Esophagus squamous epithelium (tissue), 5 donors: ENCODE results near the gene TIE1. TPM values are rescaled to one million over a fixed set of nuclear protein-coding genes. Genes with fewer than 3 reads are reported as not detected.

Source experiments
- DNase-seq: peaks from one replicate; lab custom pipeline; 2025; lab: John Stamatoyannopoulos, UW
- H3K27ac ChIP-seq, 4 donors: fragments of 200-600 bp; sonication (generic); one replicate each; pipeline ENCODE4 v1.5.1; 2016 to 2019; ENCODE audit warnings: mild to moderate bottlenecking in 1 of 4
- H3K27me3 ChIP-seq, 4 donors: fragments of 200-600 bp; sonication (generic); 1 replicate in 3 of 4; 2 replicates in 1 of 4; pipeline versions ENCODE4 v1.5.1 to v1.6.0; 2017 to 2021; ENCODE audit warnings: antibody characterized with exemption in 1 of 4
- H3K36me3 ChIP-seq, 3 donors: fragments of 200-600 bp; sonication (generic); one replicate each; pipeline ENCODE4 v1.5.1; 2016 to 2019
- H3K4me1 ChIP-seq, 3 donors: fragments of 200-600 bp; sonication (generic); one replicate each; pipeline ENCODE4 v1.5.1; 2017 to 2019
- H3K4me3 ChIP-seq, 4 donors: fragments of 200-600 bp; sonication (generic); 1 replicate in 3 of 4; 2 replicates in 1 of 4; pipeline ENCODE4 v1.5.1; 2016 to 2019; ENCODE audit warnings: mild to moderate bottlenecking in 2 of 4, moderate library complexity in 1 of 4
- H3K9me3 ChIP-seq, 3 donors: fragments of 200-600 bp; sonication (generic); one replicate each; pipeline ENCODE4 v1.5.1; 2016 to 2019
- POLR2A ChIP-seq, 4 donors: fragments of 450-650 bp; IDR thresholded peaks; one replicate each; pipeline ENCODE4 v1.6.1; 2017; ENCODE audit warnings: antibody characterized with exemption in 4 of 4, mild to moderate bottlenecking in 4 of 4, moderate library complexity in 3 of 4
- WGBS, 2 donors: methylation state at CpG; one replicate each; pipeline ENCODE4 v1.1.5; 2018; 5-methylcytosine and 5-hydroxymethylcytosine counted together
- intact Hi-C: fragments of 100-400 bp; cut with DNase I; formaldehyde crosslinking; loops from one replicate; pipeline ENCODE4 v1.15.0; 2022
- total RNA-seq, 4 donors: library from RNA; depleted of rRNA; stranded (reverse); fragments of >200 nt; gene quantifications; one replicate each; pipeline ENCODE4 v1.1.0, GENCODE V29; 2016
- TF ChIP-seq, protein P1 (sequence below), 6 experiments: fragments of 450-650 bp in 4 of 6; fragments of 200-600 bp in 2 of 6; sonication (generic) in 2 of 6; IDR thresholded peaks; one replicate each; pipeline ENCODE4 v1.5.1; 2016 to 2019; ENCODE audit warnings: antibody characterized with exemption in 6 of 6, mild to moderate bottlenecking in 4 of 6, moderate library complexity in 4 of 6
- donor health status: DM: yes; HTN: yes; CAD: no.

The TIE1 gene
- 10 to 100 TPM in 1 of 4 donors, 1 to 10 TPM in 3; 3.1 to 16.6 (median 5.9) TPM for total RNA-seq

DNA sequence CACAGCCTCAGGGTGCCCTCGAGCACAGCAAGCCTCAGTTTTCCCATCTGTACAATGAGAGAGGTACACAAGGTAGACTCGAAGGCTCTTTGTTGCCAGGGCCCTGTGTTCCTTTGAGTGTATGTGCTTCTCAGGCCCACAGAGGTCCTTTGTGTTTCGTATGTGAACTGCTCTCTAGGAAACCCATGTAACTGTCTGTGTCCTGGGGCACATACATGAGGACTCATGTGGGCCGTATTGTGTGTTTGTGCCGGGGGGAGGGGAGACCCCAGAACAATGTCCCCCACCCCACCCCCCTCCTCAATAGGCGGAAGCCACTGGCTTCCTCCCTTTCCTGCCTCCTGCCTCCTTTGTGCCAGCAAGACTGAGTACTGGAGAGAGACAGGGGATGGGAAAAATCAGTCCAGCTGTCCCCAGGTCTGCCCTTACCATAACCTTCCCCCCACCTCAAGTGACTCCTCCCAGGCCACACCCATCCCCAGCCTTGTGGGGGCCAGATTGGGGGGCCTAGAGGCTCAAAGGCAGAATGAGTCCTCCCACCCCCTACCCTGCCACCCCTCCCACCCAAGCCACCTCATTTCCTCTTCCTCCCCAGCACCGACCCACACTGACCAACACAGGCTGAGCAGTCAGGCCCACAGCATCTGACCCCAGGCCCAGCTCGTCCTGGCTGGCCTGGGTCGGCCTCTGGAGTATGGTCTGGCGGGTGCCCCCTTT lies at the start of gene TIE1:
TSS of gene TIE1 (plus strand) at position 605 of the 717 bp plus-strand sequence. CDS start at position 695, 90 bp downstream.
- 57 to 82% methylated on average over 5 to 6 of the region's 10 CpGs for WGBS, 2 donors
- Histone ChIP-seq H3K9me3 (no peaks in the 10 kb centered on the region), H3K27me3 (no peaks in the 10 kb centered on the region), H3K4me3 (peak within 1 kb of the TSS in 3 of 4 donors; percentile 28 to 49 (median 31)), H3K36me3 (no peaks in the 10 kb centered on the region), H3K4me1 (peaks cover 2 to 43% (median 4%) of the 10 kb centered on the region in 3 donors), H3K27ac (peak within 1 kb of the TSS; percentile 10 to 78 (median 70))
- peak in 1 of 4 donors; percentile 31 for TF ChIP-seq POLR2A (IDR thresholded peaks at IDR 0.05)
- TF ChIP-seq, protein P1, sequence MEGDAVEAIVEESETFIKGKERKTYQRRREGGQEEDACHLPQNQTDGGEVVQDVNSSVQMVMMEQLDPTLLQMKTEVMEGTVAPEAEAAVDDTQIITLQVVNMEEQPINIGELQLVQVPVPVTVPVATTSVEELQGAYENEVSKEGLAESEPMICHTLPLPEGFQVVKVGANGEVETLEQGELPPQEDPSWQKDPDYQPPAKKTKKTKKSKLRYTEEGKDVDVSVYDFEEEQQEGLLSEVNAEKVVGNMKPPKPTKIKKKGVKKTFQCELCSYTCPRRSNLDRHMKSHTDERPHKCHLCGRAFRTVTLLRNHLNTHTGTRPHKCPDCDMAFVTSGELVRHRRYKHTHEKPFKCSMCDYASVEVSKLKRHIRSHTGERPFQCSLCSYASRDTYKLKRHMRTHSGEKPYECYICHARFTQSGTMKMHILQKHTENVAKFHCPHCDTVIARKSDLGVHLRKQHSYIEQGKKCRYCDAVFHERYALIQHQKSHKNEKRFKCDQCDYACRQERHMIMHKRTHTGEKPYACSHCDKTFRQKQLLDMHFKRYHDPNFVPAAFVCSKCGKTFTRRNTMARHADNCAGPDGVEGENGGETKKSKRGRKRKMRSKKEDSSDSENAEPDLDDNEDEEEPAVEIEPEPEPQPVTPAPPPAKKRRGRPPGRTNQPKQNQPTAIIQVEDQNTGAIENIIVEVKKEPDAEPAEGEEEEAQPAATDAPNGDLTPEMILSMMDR (IDR thresholded peaks at IDR 0.05) = no peak
- intact Hi-C loops = no loop called here
- DNase-seq = no peak

DNA sequence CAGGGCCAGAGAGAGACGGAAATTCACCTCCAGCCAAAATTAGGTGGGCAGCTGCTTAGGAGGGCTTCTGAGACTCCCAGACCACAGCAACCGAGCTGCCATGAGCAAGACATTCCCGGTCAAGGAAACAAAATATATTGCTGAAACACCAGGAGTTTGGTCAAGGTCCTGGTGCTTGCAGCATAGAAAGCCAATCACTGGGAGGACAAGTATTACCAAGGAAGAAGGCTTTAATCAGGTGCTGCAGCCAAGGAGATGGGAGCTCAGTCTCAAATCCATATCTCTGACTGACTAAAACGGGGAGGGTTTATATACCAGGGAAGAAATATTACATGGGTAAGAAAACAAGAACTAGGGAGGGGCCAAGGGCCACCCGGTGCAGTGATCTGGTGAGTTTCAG lies 49.8 kb upstream of the TIE1 start:
- Histone ChIP-seq H3K4me3 (no peak overlapping the region), H3K9me3 (no peaks in the 10 kb centered on the region), H3K36me3 (no peaks in the 10 kb centered on the region), H3K27me3 (no peaks in the 10 kb centered on the region), H3K4me1 (peaks cover 0 to 5% (median 0%) of the 10 kb centered on the region in 3 donors), H3K27ac (no peak overlapping the region)
- no peak for TF ChIP-seq POLR2A (IDR thresholded peaks at IDR 0.05)
- TF ChIP-seq, protein P1 (IDR thresholded peaks at IDR 0.05) = no peak
- DNase-seq = no peak
- intact Hi-C loops = no loop called here
- WGBS, 2 donors = 76 to 92% methylated on average over 5 of the region's 5 CpGs

DNA sequence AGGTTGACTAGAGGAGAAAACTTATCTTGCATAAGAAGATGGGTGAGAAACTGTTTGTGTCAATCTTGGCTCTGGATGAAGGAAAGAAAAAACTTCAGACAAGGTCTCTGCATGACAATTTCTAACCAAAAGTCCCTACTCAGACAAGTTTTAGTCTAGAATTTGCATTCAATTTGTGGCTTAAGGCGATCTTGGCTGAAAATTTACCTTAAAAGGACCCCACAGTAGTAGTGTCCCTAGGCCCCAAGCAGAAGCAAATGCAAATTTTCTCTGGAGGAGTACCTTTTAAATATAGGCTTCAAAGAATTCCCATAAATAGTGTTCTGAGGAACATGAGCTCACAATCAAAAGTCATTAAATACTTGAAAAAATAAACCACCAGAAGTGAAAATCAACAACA lies 48.6 kb upstream of the TIE1 start:
- H3K4me3 ChIP-seq = no peak overlapping the region
- DNase-seq = no peak
- H3K27ac ChIP-seq = no peak overlapping the region
- H3K4me1 ChIP-seq = peaks cover 0 to 17% (median 4%) of the 10 kb centered on the region in 3 donors
- TF ChIP-seq, protein P1 (IDR thresholded peaks at IDR 0.05) = no peak
- no peak for TF ChIP-seq POLR2A (IDR thresholded peaks at IDR 0.05)
- intact Hi-C loops = no loop called here
- no peaks in the 10 kb centered on the region for H3K36me3 ChIP-seq
- no peaks in the 10 kb centered on the region for H3K27me3 ChIP-seq
- 88 to 94% methylated on average over 1 of the region's 1 CpG for WGBS, 2 donors
- no peaks in the 10 kb centered on the region for H3K9me3 ChIP-seq

DNA sequence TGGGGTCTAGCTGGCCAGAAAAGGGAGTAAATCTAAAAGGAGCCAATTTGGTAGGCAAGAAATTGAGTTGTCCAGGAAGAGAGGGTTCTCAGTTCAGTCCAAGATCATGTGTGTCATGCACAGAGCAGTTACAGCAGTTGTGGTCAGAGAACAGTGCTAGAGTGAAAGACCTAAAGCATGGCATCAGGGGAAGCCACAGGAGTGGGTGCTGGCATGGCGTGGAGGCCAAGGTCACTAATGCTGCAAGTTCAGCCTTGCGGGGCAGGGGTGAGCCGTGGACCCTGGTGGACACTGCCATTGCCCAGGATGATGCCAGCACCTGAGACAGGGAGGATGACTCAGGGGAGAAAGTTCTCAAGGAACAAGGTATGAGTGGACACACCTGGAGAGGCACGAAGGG lies 47.6 kb upstream of the TIE1 start:
- Histone ChIP-seq H3K4me3 (no peak overlapping the region), H3K9me3 (no peaks in the 10 kb centered on the region), H3K27ac (no peak overlapping the region), H3K27me3 (no peaks in the 10 kb centered on the region), H3K36me3 (no peaks in the 10 kb centered on the region), H3K4me1 (peaks cover 0 to 25% (median 4%) of the 10 kb centered on the region in 3 donors)
- intact Hi-C loops = no loop called here
- no peak for DNase-seq
- TF ChIP-seq POLR2A (IDR thresholded peaks at IDR 0.05) = no peak
- TF ChIP-seq, protein P1 (IDR thresholded peaks at IDR 0.05) = no peak
- 89 to 97% methylated on average over 3 to 4 of the region's 4 CpGs for WGBS, 2 donors

- H3K27ac ChIP-seq = no peak overlapping the region
- no peaks in the 10 kb centered on the region for H3K9me3 ChIP-seq
- no peak for TF ChIP-seq POLR2A (IDR thresholded peaks at IDR 0.05)
- TF ChIP-seq, protein P1 (IDR thresholded peaks at IDR 0.05) = no peak
- DNase-seq = no peak
- no peaks in the 10 kb centered on the region for H3K36me3 ChIP-seq
- H3K27me3 ChIP-seq = no peaks in the 10 kb centered on the region
- no peak overlapping the region for H3K4me3 ChIP-seq
- peaks cover 0 to 25% (median 4%) of the 10 kb centered on the region in 3 donors for H3K4me1 ChIP-seq
- intact Hi-C loops = no loop called here
- 79 to 80% methylated on average over 7 to 8 of the region's 8 CpGs for WGBS, 2 donors
Measured at GRCh38 chr1:43253876-43254275, 46.9 kb upstream of the TIE1 start.
